HG03520 (cell line): ENCODE results near the gene SDK1.

Experiments used
- ATAC-seq: cut with Tn5 transposase; IDR thresholded peaks from one replicate; pipeline ENCODE4 v1.9.1; 2021; ENCODE audit warnings: mild to moderate bottlenecking, moderate library complexity; ENCODE audit not compliant: unreplicated experiment

SDK1 gene

GRCh38 chr7:4066206-4066605 lies 765.2 kb downstream of the SDK1 start:
- no peak for ATAC-seq

GRCh38 chr7:4066626-4067475 lies 765.8 kb downstream of the SDK1 start:
- no peak for ATAC-seq

- ATAC-seq: no peak
These were observed 766.4 kb downstream of the SDK1 start for GRCh38 chr7:4067476-4067760.

GRCh38 chr7:4067874-4068273 lies 766.8 kb downstream of the SDK1 start:
- ATAC-seq: no peak

- no peak for ATAC-seq
These were observed 767.2 kb downstream of the SDK1 start for GRCh38 chr7:4068286-4068685.

GRCh38 chr7:4069268-4070095 lies 768.4 kb downstream of the SDK1 start:
- no peak for ATAC-seq

GRCh38 chr7:4070214-4070613 lies 769.2 kb downstream of the SDK1 start:
- no peak for ATAC-seq

- ATAC-seq: no peak
These were observed 770.5 kb downstream of the SDK1 start for GRCh38 chr7:4071370-4072058.

- no peak for ATAC-seq
These were observed 771.3 kb downstream of the SDK1 start for GRCh38 chr7:4072161-4072925.

- ATAC-seq: no peak
These were observed 772.0 kb downstream of the SDK1 start for GRCh38 chr7:4073052-4073451.

GRCh38 chr7:4073750-4074149 lies 772.7 kb downstream of the SDK1 start:
- no peak for ATAC-seq

- ATAC-seq: no peak
These were observed 773.4 kb downstream of the SDK1 start for GRCh38 chr7:4074407-4074806.

- no peak for ATAC-seq
These were observed 773.9 kb downstream of the SDK1 start for GRCh38 chr7:4074994-4075393.

GRCh38 chr7:4076701-4077294 lies 775.7 kb downstream of the SDK1 start:
- ATAC-seq: no peak

GRCh38 chr7:4077980-4078379 lies 776.9 kb downstream of the SDK1 start:
- no peak for ATAC-seq

GRCh38 chr7:4078580-4078979 lies 777.5 kb downstream of the SDK1 start:
- no peak for ATAC-seq

- no peak for ATAC-seq
These were observed 778.3 kb downstream of the SDK1 start for GRCh38 chr7:4079366-4079765.

- ATAC-seq: no peak
These were observed 778.9 kb downstream of the SDK1 start for GRCh38 chr7:4079956-4080355.

- ATAC-seq: no peak
These were observed 779.9 kb downstream of the SDK1 start for GRCh38 chr7:4080954-4081353.

GRCh38 chr7:4083513-4083912 lies 782.5 kb downstream of the SDK1 start:
- no peak for ATAC-seq

- ATAC-seq: no peak
These were observed 783.2 kb downstream of the SDK1 start for GRCh38 chr7:4084271-4084670.
